ENCODE measurements around the gene FAM219B. TPM values are rescaled to one million over a fixed set of nuclear protein-coding genes. Genes with fewer than 3 reads are reported as not detected.
"Not testable (repeated sequence)": the region's sequence is repeated elsewhere in the genome, so short reads cannot be mapped to it uniquely, and the experiment has no call there.

FAM219B gene, protein sequence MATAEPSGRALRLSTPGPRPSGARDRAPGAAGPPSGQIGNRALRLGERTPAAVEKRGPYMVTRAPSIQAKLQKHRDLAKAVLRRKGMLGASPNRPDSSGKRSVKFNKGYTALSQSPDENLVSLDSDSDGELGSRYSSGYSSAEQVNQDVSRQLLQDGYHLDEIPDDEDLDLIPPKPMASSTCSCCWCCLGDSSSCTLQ
- 68.0 and 82.0 TPM in 2 replicates for total RNA-seq

DNA sequence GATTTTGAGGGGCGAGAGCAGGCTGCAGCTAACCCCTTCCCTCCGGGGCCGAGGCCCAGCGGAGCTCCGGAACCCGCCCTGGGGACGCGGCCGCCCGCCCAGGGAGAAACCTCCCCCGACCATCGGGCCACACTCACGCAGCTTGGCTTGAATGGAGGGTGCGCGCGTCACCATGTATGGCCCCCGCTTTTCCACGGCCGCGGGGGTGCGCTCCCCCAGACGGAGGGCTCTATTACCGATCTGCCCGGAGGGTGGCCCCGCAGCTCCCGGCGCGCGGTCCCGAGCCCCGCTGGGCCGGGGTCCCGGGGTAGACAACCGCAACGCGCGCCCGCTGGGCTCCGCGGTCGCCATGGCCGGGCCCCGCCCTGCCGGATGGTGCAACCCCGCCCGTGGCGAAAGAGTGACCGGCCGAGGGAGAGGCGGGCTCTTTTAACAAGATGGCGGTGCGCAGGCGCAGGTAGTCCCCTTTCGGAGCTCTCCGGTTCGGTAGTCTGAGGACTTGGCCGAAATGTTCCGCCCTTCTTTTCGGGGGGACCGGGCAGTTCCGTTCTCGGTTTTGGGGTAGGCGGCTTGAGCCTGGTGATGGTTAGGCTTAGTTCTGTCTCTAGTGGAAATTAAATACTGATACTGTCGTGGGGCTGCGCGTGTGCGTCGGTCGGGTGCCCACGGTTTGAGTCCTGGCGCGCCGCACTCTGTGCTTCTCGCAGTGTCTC, at the start of gene FAM219B:
Gene FAM219B, minus strand, starts transcription at position 402 of the 713 bp plus-strand sequence. Its CDS starts 51 bp downstream, at position 351.
- Mint-ChIP-seq H3K27me3 (no peaks in the 10 kb centered on the region), H3K4me3 (peak within 1 kb of the TSS; percentile 97), H3K36me3 (ENCODE audit: low read depth) (peaks cover 34% of the 10 kb centered on the region), H3K4me1 (peaks cover 35% of the 10 kb centered on the region), H3K27ac (peak within 1 kb of the TSS; percentile 93), H3K9me3 (no peaks in the 10 kb centered on the region)
- intact Hi-C loops (cut with micrococcal nuclease): loop anchor here (1.0 to 5.0 kb wide), 5 partner anchors 16 to 61 kb away; partner anchors contain the start of genes COX5A, MPI, RPP25 and SCAMP2
- DNase-seq: peak; percentile 95

DNA sequence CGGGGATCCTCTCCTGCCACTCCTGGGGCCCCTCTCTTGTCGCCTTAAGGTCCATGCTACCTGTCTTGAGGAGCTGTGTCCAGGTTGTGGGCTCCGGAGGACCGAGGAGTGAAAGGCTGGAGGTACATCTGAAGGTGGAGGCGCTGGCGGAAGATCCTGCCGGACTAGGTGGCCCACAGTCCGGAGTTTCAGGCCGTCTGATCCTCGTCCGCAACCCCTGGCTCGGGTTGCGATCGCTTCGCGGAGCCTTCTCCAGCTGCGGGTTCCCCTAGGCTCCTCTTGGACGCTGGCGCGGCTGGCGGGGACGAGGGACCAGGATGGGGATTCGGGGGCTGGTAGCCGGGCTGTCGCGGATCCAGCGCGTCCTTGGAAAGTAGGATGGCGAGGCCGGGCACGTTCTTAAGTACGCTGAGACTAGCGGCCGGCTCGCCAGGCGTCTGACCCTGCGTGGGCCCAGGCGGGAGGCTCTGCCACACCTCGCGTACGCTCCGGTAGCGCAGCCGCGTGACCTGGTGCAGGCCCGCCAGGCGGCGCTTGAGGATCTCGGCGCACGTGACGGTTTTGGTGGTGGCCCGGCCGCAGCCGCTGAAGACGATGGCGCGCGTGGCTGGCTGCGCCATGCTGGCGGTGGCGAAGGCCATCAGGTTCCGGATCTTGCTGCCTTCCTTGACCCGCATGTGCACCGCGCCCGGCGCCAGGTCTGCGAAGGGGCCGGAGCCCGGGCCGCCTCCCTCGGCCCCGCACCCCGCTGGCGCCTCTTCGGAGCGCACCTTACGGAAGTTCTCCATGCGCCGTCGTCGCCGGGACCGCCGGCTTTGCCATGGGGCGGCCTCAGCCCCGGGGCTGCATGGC, 49.4 kb upstream of the FAM219B start:
- H3K4me1 Mint-ChIP-seq: peaks cover 28% of the 10 kb centered on the region

DNA sequence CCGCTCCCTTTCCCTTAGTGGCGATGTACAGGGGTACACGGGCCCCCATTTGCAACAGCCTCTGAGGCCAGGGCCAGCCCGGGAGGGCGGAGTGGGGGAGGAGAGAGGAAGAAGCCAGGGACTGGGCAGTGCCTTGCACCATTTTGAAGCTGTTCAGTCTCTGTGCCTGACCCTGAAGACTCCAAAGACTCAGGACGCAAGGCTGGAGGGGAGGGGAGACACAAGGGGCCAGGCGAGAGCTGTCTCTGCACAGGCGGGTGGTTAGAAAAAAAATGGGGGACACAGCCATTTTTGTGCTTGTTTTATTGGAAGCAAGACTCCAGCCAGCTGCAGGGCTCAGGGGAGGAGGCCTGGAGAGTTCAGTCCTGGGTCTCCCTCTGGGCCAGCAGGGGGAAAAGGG, 48.4 kb upstream of the FAM219B start:
- no peak for DNase-seq
- Mint-ChIP-seq H3K27me3 (peaks cover 24% of the 10 kb centered on the region), H3K36me3 (ENCODE audit: low read depth) (peaks cover 3% of the 10 kb centered on the region), H3K9me3 (no peaks in the 10 kb centered on the region), H3K4me3 (peak overlapping the region; percentile 74), H3K27ac (no peak overlapping the region), H3K4me1 (peaks cover 29% of the 10 kb centered on the region)
- intact Hi-C loops (cut with micrococcal nuclease): loop anchor here (5.0 kb wide), 4 partner anchors 48 to 578 kb away; partner anchors contain the start of genes C15orf39 and FAM219B

More for the DNA sequence above, 49.4 kb upstream of the FAM219B start:
- Mint-ChIP-seq H3K9me3 (no peaks in the 10 kb centered on the region), H3K27ac (no peak overlapping the region), H3K36me3 (ENCODE audit: low read depth) (peaks cover 3% of the 10 kb centered on the region), H3K4me3 (peak overlapping the region; percentile 74), H3K27me3 (peaks cover 29% of the 10 kb centered on the region)
- DNase-seq: peak; percentile 91
- intact Hi-C loops (cut with micrococcal nuclease): loop anchor here (1.0 to 5.0 kb wide), 6 partner anchors 17 to 579 kb away; partner anchors contain the start of genes C15orf39, COX5A, FAM219B and PPCDC

DNA sequence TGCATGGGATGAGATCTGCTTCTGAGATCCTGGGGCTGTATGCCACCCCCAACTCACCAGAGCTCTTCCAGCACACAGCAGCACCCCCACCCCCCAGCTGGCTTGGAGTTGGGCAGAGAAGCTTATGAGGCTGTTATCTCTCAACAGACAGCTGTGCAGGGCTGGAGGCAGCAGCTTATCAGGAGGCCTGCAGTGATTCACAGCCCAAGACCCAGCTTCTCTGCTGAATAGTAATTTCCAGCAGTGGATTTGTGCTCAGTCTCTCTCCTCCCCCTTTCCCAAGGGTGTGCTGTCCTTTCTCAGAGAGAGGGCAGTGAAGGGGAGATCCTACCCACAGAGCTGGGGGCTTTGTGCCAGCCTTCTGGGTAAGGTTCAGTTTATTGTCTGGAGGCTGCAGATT, 47.9 kb upstream of the FAM219B start:
- Mint-ChIP-seq H3K4me3 (peak overlapping the region; percentile 74), H3K27ac (no peak overlapping the region), H3K27me3 (peaks cover 21% of the 10 kb centered on the region), H3K9me3 (no peaks in the 10 kb centered on the region), H3K4me1 (peaks cover 27% of the 10 kb centered on the region), H3K36me3 (ENCODE audit: low read depth) (peaks cover 3% of the 10 kb centered on the region)
- intact Hi-C loops (cut with micrococcal nuclease): loop anchor here (5.0 kb wide), 2 partner anchors 112 to 317 kb away; partner anchors contain the start of gene ULK3
- DNase-seq: no peak

DNA sequence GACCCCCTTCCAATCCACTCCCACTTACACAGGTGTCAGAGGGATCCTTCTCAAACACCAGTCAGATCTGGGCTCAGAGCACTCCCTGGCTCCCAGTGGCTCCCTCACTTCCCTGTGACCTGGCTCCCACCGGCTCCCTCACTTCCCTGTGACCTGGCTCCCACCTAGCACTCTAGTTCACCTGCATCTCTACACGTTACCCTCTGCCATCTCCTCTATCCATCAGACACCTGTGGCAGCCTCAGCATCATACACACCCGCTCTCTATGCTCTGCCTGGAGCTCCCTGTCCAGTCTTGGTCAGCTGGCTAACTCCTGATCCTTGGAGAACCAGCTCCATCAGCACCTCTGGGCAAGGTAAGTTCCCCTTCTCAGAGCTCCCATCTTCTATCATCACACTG, 44.4 kb upstream of the FAM219B start:
- no peak for DNase-seq
- no peak overlapping the region for H3K4me3 Mint-ChIP-seq
- peaks cover 4% of the 10 kb centered on the region for H3K27me3 Mint-ChIP-seq
- peaks cover 18% of the 10 kb centered on the region for H3K4me1 Mint-ChIP-seq
- no peaks in the 10 kb centered on the region for H3K9me3 Mint-ChIP-seq
- H3K27ac Mint-ChIP-seq: no peak overlapping the region
- peaks cover 3% of the 10 kb centered on the region for H3K36me3 Mint-ChIP-seq (ENCODE audit: low read depth)
- intact Hi-C loops (cut with micrococcal nuclease): loop anchor here (5.0 kb wide), 2 partner anchors 109 to 314 kb away; partner anchors contain the start of gene ULK3

DNA sequence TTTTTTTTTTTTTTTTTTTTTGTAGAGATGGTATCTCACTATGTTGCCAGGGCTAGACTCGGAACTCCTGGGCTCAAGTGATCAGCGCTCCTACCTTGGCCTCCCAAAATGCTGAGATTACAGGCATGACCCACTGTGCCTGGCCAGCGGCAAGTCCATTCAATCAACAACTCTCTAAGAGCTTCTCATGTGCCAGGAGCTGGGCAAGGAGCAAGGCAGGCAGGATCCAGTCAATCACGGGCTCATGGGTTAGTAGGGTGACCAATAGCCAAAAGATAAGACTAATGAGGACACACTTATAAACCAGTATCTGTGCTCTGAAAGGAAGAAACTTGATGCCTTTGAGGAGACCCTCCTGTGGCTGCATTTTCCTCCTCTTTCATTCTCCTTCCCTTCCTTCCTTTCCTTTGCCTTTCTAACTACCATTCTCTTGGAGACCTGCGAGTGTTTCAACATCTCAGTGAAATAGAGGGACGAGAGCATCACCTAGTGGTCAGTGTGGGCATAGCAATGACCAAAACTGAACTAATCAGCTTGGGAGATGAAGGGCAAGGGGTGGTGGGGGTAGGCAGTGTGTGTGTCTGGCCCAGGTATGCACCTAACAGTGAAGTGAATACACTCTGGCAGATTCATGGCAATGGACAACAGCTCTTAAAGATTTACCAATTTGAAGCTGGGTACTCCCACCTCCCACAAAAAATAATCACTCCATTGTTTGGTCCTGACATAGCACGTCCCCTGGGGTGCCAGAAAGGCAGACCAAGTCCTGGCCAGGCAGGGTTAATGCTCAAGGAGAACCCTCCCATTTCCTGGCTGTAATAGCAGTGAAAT, 43.6 kb upstream of the FAM219B start:
- no peaks in the 10 kb centered on the region for H3K9me3 Mint-ChIP-seq
- peaks cover 1% of the 10 kb centered on the region for H3K36me3 Mint-ChIP-seq (ENCODE audit: low read depth)
- H3K27me3 Mint-ChIP-seq: peaks cover 4% of the 10 kb centered on the region
- H3K4me1 Mint-ChIP-seq: peaks cover 16% of the 10 kb centered on the region
- no peak overlapping the region for H3K27ac Mint-ChIP-seq
- H3K4me3 Mint-ChIP-seq: no peak overlapping the region
- peak; percentile 95 for DNase-seq
- intact Hi-C loops (cut with micrococcal nuclease): loop anchor here (1.0 to 5.0 kb wide), 3 partner anchors 108 to 313 kb away; partner anchors contain the start of gene ULK3

DNA sequence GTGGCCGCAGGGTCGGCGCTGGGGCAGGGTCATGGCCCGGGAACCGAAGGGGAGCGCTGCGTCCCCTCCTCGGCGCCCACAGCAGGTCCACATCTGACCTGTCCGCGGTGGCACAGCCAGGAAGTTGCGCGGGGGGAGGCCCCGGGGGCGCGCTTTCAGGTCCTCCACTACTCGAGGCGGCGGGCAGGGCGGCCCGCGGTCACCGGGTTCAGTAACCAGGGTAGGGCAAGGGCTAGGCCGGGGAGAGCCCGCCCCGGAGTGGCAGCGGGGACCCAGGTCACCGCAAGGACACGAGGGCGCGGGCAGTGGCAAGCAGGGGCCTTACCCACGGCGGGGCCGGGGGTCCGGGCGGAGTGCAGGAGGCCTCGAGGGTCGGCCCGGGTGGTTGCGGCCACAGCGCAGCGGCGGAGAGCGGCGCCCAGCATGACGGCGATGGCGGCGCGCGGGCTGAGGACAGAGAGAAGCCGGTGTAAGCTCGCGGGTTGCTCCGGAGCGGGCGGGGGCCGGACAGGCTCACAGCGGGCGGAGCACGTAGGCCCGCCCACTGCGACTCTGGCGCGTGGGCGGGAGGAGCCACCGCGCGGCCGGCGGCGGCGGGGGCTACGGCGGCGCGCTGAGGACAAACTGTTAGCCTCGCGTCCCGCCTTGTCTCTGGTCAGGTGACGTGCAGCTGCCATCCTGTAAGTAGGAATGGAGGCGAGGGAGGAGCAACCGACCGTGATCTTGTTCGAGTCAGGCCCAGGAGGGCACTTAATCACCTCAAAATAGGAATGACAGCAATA, 31.1 kb upstream of the FAM219B start, which contains the start of gene COX5A:
Gene COX5A, minus strand, starts transcription at position 484 of the 782 bp plus-strand sequence. Its CDS starts 59 bp downstream, at position 425.
- H3K27ac Mint-ChIP-seq: peak within 1 kb of the TSS; percentile 88
- intact Hi-C loops (cut with micrococcal nuclease): loop anchor here (1.0 to 10.0 kb wide), 7 partner anchors 19 to 515 kb away; partner anchors contain the start of genes CLK3, FAM219B, MAN2C1 and RPP25
- no peaks in the 10 kb centered on the region for H3K9me3 Mint-ChIP-seq
- H3K36me3 Mint-ChIP-seq (ENCODE audit: low read depth): peaks cover 17% of the 10 kb centered on the region
- H3K4me1 Mint-ChIP-seq: peaks cover 23% of the 10 kb centered on the region
- peak within 1 kb of the TSS; percentile 92 for H3K4me3 Mint-ChIP-seq
- peak; percentile 97 for DNase-seq
- H3K27me3 Mint-ChIP-seq: peaks cover under 1% of the 10 kb centered on the region

DNA sequence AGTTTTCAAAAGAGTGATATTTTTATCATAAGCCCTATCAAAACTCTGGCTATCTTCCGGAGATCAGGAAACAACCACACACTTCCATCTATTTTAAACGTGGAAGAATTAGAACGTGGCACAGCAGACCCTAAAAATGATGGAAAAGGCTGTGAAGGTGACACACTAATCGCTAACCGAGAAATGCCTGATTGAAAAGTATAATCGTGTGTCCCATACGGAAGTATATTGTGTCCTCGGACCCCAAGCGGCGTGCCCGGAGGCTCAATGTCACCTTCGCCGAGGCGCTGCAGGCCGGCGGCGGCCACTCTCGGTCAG, 30.6 kb upstream of the FAM219B start:
- intact Hi-C loops (cut with micrococcal nuclease): loop anchor here (5.0 to 10.0 kb wide), 3 partner anchors 322 to 515 kb away; partner anchors contain the start of genes CLK3, MAN2C1 and SIN3A
- H3K9me3 Mint-ChIP-seq: no peaks in the 10 kb centered on the region
- peak overlapping the region; percentile 92 for H3K4me3 Mint-ChIP-seq
- peaks cover 23% of the 10 kb centered on the region for H3K4me1 Mint-ChIP-seq
- H3K27ac Mint-ChIP-seq: peak overlapping the region; percentile 88
- H3K36me3 Mint-ChIP-seq (ENCODE audit: low read depth): peaks cover 17% of the 10 kb centered on the region
- DNase-seq: no peak
- H3K27me3 Mint-ChIP-seq: no peaks in the 10 kb centered on the region

DNA sequence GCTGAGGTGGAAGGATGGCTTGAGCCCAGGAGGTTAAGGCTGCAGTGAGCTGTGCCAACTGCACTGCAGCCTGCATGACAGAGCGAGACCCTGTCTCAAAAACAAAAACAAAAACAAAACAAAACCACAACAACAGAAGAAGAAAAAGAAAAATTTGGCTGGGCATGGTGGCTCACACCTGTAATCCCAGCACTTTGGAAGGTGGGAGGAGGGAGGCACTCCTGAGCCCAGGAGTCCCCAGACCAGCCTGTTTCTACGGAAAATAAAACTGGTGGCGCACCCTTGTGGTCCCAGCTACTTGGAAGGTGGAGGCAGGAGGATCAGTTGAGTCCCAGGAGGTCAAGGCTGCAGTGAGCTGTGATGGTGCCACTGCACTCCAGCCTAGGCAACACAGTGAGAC, 28.5 kb upstream of the FAM219B start:
- Mint-ChIP-seq H3K27ac (peak overlapping the region; percentile 72), H3K4me3 (peak overlapping the region; percentile 72), H3K4me1 (peaks cover 23% of the 10 kb centered on the region), H3K36me3 (ENCODE audit: low read depth) (peaks cover 25% of the 10 kb centered on the region)
- intact Hi-C loops (cut with micrococcal nuclease): loop anchor here (5.0 to 10.0 kb wide), 3 partner anchors 320 to 517 kb away; partner anchors contain the start of genes CLK3, MAN2C1 and SIN3A
- not testable (repeated sequence) for DNase-seq, H3K27me3 Mint-ChIP-seq, H3K9me3 Mint-ChIP-seq

DNA sequence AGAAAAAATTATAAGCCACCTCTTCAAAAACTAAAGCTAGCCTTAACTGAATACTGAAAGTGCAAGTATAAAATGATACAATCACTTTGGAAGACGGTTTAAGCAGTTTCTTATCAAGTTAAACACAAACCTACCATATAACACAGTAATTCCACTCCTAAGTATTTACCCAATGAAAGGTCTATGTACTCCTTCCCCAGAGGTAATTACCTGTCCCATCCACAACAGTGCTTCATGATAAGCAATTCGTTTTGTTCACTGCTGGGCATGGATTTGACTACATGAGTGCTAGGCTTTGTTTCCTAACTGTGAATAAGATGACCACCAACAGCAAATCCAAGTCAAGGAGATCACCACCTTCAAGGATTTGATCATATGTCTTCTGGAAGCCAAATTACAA, 26.9 kb upstream of the FAM219B start:
- H3K36me3 Mint-ChIP-seq (ENCODE audit: low read depth): peaks cover 33% of the 10 kb centered on the region
- intact Hi-C loops (cut with micrococcal nuclease): loop anchor here (10.0 kb wide), 1 partner anchor 319 kb away; the partner anchor contains the start of gene CLK3
- no peak for DNase-seq
- H3K9me3 Mint-ChIP-seq: no peaks in the 10 kb centered on the region
- H3K4me1 Mint-ChIP-seq: peaks cover 20% of the 10 kb centered on the region
- H3K27ac Mint-ChIP-seq: no peak overlapping the region
- H3K4me3 Mint-ChIP-seq: peak overlapping the region; percentile 28
- no peaks in the 10 kb centered on the region for H3K27me3 Mint-ChIP-seq

DNA sequence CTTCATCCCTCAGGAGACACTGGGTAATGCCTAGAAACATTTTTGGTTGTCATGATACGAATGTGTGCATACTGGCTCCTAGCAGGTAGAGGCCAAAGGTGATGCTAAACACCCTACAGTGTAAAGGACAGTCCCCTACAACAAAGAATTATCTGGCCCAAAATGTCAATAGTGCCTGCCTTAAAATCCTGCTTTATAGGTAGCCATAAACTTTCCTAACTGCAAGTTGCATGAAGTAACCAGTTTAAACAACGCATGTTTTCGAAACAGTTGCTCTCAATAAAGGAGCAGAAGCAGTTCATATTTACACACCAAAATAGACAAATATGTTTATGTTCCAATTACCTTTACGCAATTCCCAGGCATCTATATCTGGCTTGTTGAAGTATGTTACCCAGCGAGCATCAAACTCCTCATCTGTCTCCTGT, 22.1 kb upstream of the FAM219B start:
- no peak for DNase-seq
- Mint-ChIP-seq H3K4me1 (peaks cover 5% of the 10 kb centered on the region), H3K9me3 (no peaks in the 10 kb centered on the region), H3K36me3 (ENCODE audit: low read depth) (peaks cover 38% of the 10 kb centered on the region), H3K4me3 (no peak overlapping the region), H3K27ac (no peak overlapping the region), H3K27me3 (no peaks in the 10 kb centered on the region)
- intact Hi-C loops (cut with micrococcal nuclease): no loop called here

DNA sequence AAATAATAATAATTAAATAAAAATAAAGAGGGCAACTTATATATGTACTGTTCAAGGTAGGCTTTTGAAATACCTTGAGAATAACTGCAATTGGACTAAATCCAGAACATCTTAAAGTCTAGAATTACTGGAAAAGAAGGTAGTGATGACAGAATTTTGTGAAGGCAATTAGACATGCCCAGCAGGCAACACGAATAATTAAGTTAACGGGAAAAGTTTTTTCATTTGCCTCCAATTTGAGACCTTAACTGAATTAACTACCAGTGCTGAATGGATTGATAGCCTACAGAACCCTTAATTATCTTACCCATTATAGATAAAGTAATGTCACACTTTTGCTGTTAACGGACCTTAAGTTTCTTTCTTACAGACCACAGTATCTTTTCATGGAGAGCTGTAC, 17.9 kb upstream of the FAM219B start:
- Mint-ChIP-seq H3K27me3 (no peaks in the 10 kb centered on the region), H3K9me3 (no peaks in the 10 kb centered on the region), H3K4me1 (peaks cover 6% of the 10 kb centered on the region), H3K27ac (no peak overlapping the region), H3K36me3 (ENCODE audit: low read depth) (peaks cover 52% of the 10 kb centered on the region), H3K4me3 (no peak overlapping the region)
- DNase-seq: no peak
- intact Hi-C loops (cut with micrococcal nuclease): no loop called here

Measured in activated CD4-positive, alpha-beta T cell treated with anti-CD3 and anti-CD28 coated beads, Interleukin-2, amount 10 ng/mL, durations not matched to agents 24 days and 14 days (primary cell).